ENCODE data around the gene P4HTM. TPM values are rescaled to one million over a fixed set of nuclear protein-coding genes. Genes with fewer than 3 reads are reported as not detected.

The P4HTM gene
- total RNA-seq, 3 donors from 2014 or later = 40.2 to 60.6 (median 41.4) TPM

DNA sequence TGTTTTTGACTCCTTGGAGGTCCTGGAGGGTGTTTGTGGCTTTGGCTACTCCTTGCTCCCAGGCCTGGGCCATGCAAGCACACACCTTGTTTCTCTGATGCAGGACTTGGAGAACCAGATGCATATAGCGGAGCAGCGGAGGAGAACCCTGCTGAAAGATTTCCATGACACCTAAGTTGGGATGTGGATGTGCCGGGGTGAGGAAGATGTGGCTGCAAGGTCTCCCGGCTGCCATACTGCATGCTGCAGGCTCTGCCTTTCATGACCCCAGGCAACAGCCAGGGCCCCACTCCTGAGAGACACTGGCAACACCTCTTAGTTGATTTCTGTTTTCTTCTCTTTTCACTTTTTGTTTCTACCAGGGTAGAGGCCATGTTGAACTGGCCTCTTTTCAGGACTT is 6.9 kb upstream of the P4HTM start:
- Histone ChIP-seq H3K9me3 (no peaks in the 10 kb centered on the region), H3K4me1 (ENCODE audit: low read depth) (peaks cover 3% of the 10 kb centered on the region), H3K4me3 (no peak overlapping the region), H3K36me3 (ENCODE audit: low read depth) (peaks cover 12% of the 10 kb centered on the region)
- TF ChIP-seq, protein P1, sequence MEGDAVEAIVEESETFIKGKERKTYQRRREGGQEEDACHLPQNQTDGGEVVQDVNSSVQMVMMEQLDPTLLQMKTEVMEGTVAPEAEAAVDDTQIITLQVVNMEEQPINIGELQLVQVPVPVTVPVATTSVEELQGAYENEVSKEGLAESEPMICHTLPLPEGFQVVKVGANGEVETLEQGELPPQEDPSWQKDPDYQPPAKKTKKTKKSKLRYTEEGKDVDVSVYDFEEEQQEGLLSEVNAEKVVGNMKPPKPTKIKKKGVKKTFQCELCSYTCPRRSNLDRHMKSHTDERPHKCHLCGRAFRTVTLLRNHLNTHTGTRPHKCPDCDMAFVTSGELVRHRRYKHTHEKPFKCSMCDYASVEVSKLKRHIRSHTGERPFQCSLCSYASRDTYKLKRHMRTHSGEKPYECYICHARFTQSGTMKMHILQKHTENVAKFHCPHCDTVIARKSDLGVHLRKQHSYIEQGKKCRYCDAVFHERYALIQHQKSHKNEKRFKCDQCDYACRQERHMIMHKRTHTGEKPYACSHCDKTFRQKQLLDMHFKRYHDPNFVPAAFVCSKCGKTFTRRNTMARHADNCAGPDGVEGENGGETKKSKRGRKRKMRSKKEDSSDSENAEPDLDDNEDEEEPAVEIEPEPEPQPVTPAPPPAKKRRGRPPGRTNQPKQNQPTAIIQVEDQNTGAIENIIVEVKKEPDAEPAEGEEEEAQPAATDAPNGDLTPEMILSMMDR (IDR thresholded peaks at IDR 0.05) = no peak
- ATAC-seq (no peak), DNase-seq (no peak)
- intact Hi-C loops (cut with DNase I, micrococcal nuclease) = no loop called here

DNA sequence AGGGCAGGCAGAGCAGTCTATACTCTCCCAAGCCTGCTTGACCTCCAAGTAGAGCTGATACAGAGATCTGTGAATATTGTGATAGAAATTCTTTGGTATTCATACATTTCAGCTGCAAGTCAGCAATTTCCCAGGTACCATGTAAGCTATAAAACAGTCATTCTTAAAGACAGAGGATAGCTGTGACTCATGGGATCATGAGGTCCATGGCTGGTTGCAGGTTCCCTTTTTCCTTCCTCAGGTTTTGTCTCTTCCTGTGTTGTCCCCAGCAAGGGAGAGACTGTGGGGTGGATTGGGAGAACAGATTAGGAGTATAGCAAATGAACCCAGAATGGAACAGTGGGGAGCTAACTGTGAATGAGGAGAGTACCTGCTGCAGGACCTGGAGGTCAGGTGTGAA is 5.4 kb upstream of the P4HTM start:
- intact Hi-C loops (cut with DNase I, micrococcal nuclease) = no loop called here
- TF ChIP-seq, protein P1 (IDR thresholded peaks at IDR 0.05) = no peak
- H3K4me3 ChIP-seq = no peak overlapping the region
- no peak for DNase-seq
- no peaks in the 10 kb centered on the region for H3K9me3 ChIP-seq
- no peak for ATAC-seq
- peaks cover 8% of the 10 kb centered on the region for H3K36me3 ChIP-seq (ENCODE audit: low read depth)
- peaks cover 12% of the 10 kb centered on the region for H3K4me1 ChIP-seq (ENCODE audit: low read depth)

DNA sequence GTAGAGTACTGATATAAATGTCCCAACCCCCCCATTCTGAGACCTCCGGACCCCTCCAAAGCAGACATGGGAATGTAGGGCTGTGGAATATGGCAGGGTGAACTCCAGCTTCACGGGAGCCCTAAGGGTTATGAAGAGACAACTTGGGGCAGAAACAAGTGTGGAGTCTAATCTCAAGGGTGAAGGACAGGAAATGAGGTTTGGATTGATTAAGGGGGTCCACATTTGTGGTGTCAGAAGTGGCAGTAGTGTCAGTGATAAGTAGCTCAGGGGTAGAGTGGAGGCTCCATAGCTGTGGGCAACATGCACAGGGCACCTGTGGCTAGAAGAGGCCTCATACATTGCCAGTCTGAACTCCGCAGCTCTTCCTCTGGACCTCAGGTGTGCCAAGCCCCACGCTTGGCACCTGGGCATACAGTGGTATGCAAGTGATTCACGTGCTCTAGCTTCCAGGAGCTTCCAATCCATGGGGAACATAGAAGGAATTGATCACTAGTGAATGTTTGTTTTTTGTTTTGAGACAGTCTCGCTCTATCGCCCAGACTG is 4.1 kb upstream of the P4HTM start:
- Histone ChIP-seq H3K36me3 (ENCODE audit: low read depth) (no peaks in the 10 kb centered on the region), H3K9me3 (no peaks in the 10 kb centered on the region), H3K4me1 (ENCODE audit: low read depth) (peaks cover 13% of the 10 kb centered on the region), H3K4me3 (no peak overlapping the region)
- TF ChIP-seq, protein P1 (IDR thresholded peaks at IDR 0.05) = no peak
- ATAC-seq = no peak
- DNase-seq = no peak
- intact Hi-C loops (cut with DNase I, micrococcal nuclease) = no loop called here

DNA sequence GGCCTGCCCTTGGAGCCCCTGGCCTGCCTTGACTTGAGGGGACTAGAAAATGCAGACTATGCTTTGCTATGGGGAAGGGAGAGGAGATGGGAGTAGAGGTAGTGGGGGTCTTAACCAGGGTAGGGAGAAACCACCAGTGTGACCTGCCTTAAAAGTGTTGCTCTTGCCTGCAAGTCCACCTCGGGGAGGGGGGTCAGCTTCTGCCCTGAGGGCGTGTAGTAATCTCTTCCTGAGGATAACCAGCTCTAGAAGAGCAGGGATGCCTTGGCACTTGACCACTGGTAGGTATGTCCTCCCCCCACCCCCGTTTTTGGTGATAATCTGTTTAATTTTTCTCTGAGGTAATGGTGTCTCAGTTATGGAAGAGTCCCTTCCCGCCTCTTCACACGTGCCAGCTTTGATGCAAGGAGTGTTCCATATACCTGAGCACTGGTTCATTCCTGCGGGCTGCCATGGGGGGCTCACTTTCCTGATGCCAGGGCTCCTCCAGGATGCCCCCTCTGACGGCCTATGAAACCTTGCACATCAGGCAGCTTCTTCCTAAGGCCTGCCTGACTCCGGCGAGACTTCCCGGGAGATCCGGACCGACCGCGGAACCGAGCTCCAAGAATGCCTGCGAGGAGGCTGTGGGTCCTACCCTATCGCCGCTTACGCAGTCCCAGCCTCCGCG is 780 bp upstream of the P4HTM start:
- ATAC-seq (no peak), DNase-seq (no peak)
- Histone ChIP-seq H3K36me3 (ENCODE audit: low read depth) (no peaks in the 10 kb centered on the region), H3K4me1 (ENCODE audit: low read depth) (peaks cover 25% of the 10 kb centered on the region), H3K4me3 (peak overlapping the region; percentile 85), H3K9me3 (no peaks in the 10 kb centered on the region)
- TF ChIP-seq, protein P1 (IDR thresholded peaks at IDR 0.05) = no peak
- intact Hi-C loops (cut with DNase I, micrococcal nuclease) = no loop called here

DNA sequence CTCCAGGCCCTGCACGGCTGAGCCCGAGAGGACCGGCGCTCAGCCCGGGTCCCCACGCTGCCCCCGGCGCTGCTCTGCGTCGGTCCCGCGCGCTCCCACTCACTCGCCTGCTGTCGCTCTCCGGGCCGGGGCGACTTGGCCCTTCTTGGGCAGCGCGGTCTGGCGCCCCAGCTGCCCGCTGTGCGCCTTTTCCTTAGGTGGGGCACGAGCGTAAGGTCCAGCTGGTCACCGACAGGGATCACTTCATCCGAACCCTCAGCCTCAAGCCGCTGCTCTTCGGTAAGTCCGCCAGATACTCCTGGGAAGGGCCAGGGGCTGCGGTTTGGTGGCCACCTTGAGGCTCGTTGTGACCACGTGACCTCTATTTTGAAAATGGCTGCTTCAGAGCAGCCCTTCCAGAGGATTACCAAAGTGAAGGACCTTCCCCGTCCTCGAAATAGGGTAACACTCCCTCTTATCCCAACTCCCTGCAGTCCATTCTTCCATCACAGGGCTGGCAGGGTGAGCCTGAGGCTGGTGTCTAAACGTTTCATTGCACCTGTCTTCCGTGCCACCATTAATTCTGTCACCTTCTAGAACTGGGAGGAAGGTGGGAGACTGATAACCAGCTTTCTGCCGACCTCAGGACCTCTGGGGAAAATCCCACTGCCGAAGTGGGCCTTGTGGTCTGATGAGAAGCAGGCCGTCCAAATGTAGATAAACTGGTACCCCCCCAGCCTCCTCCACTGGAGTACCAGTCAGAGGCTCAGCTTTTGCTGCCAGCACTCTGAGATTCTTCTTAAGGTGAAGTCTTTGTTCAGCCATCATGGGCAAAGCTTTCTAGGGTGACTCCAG is 812 bp downstream of the P4HTM start:
- TF ChIP-seq, protein P1 (IDR thresholded peaks at IDR 0.05) = no peak
- ATAC-seq = peak; percentile 37
- peaks cover 25% of the 10 kb centered on the region for H3K4me1 ChIP-seq (ENCODE audit: low read depth)
- intact Hi-C loops (cut with DNase I, micrococcal nuclease) = no loop called here
- peak in 2 of 3 donors; percentile 51 to 63 for DNase-seq
- no peaks in the 10 kb centered on the region for H3K9me3 ChIP-seq
- H3K4me3 ChIP-seq = peak overlapping the region; percentile 85
- no peaks in the 10 kb centered on the region for H3K36me3 ChIP-seq (ENCODE audit: low read depth)
